Lung (tissue), 12 donors: Measurements from ENCODE around the gene DAGLA. TPM values are rescaled to one million over a fixed set of nuclear protein-coding genes. Genes with fewer than 3 reads are reported as not detected.

Experiments
- ATAC-seq: fragments of 200-7000 bp; cut with Tn5 transposase; one replicate; pipeline ENCODE4 v1.9.1; 2020; ENCODE audit warnings: moderate number of reproducible peaks; ENCODE audit not compliant: insufficient read depth, low FRiP score
- DNase-seq, 3 donors: peaks; one replicate each; pipeline ENCODE4 v3.0.0-alpha.2; 2013 to 2017
- H3K27ac ChIP-seq, 2 donors: one replicate each; pipeline ENCODE4 v1.5.1; 2013; ENCODE audit warnings: mild to moderate bottlenecking in 2 of 2, moderate library complexity in 2 of 2, control low read depth in 1 of 2, inconsistent platforms in 1 of 2, low read depth in 1 of 2, low read length in 1 of 2
- H3K27me3 ChIP-seq, 3 donors: one replicate each; pipeline ENCODE4 v1.5.1; 2013; ENCODE audit warnings: low read length in 2 of 3; ENCODE audit not compliant: control insufficient read depth in 3 of 3, insufficient read depth in 3 of 3
- H3K36me3 ChIP-seq, 4 donors: one replicate each; pipeline ENCODE4 v1.5.1; 2013; ENCODE audit warnings: low read length in 4 of 4, mild to moderate bottlenecking in 1 of 4, moderate library complexity in 1 of 4; ENCODE audit not compliant: control insufficient read depth in 4 of 4, insufficient read depth in 4 of 4
- H3K4me1 ChIP-seq, 5 donors: one replicate each; pipeline ENCODE4 v1.5.1; 2013; ENCODE audit warnings: low read length in 5 of 5, mild to moderate bottlenecking in 2 of 5, moderate library complexity in 1 of 5; ENCODE audit not compliant: control insufficient read depth in 5 of 5, insufficient read depth in 5 of 5
- H3K4me3 ChIP-seq: one replicate; pipeline ENCODE4 v1.5.1; 2013; ENCODE audit warnings: mild to moderate bottlenecking, control low read depth, moderate library complexity
- H3K9ac ChIP-seq, 2 donors: one replicate each; pipeline ENCODE4 v1.5.1; 2013; ENCODE audit warnings: low read length in 2 of 2, control low read depth in 1 of 2; ENCODE audit not compliant: insufficient read depth in 1 of 2
- H3K9me3 ChIP-seq, 4 donors: one replicate each; pipeline ENCODE4 v1.5.1; 2013; ENCODE audit warnings: low read length in 3 of 4, mild to moderate bottlenecking in 1 of 4, moderate library complexity in 1 of 4; ENCODE audit not compliant: control insufficient read depth in 4 of 4, insufficient read depth in 3 of 4
- CTCF ChIP-seq: IDR thresholded peaks from 2 replicates; pipeline ENCODE4 v1.5.1; 2012; ENCODE audit warnings: mild to moderate bottlenecking; ENCODE audit errors: control extremely low read depth, extremely low read depth
- WGBS, 2 donors: extraction: QIAGEN DNeasy Blood & Tissue Kit; methylation state at CpG; one replicate each; pipeline ENCODE4 v1.1.7; 2013; 5-methylcytosine and 5-hydroxymethylcytosine counted together
- polyA plus RNA-seq, 2 donors: library from polyadenylated mRNA; stranded (reverse); fragments of 200-250 nt; gene quantifications; one replicate each; pipeline ENCODE4 v1.2.1, GENCODE V29; 2013
- total RNA-seq, 2 donors: library from RNA; depleted of rRNA in 1 of 2; stranded (reverse); fragments of >200 nt in 1 of 2; gene quantifications; one replicate each; pipeline ENCODE4 v1.2.1, GENCODE V29; 2014 to 2021
- donor health status: control.
- donor health status: control.
- donor health status: Bipolar disorder and iron deficiency.
- donor health status: healthy.
- donor health status: DM: yes; HTN: yes; CAD: no.

Gene DAGLA
- total and polyA plus RNA-seq, 4 donors = 1.5 to 7.5 (median 2.9) TPM

- 96 to 97% methylated on average over 20 of the region's 20 CpGs for WGBS, 2 donors
- ATAC-seq = no peak
These were observed 40.4 kb downstream of the DAGLA start for GRCh38 chr11:61720597-61720996.

GRCh38 chr11:61724437-61724836 lies 44.2 kb downstream of the DAGLA start:
- 92 to 98% methylated on average over 9 of the region's 9 CpGs for WGBS, 2 donors
- no peak for TF ChIP-seq CTCF
- no peak for DNase-seq
- H3K27ac ChIP-seq = no peak overlapping the region
- H3K9me3 ChIP-seq = no peaks in the 10 kb centered on the region
- H3K9ac ChIP-seq = no peak overlapping the region
- H3K27me3 ChIP-seq = no peaks in the 10 kb centered on the region
- no peak overlapping the region for H3K4me3 ChIP-seq
- ATAC-seq = no peak
- H3K4me1 ChIP-seq = peaks cover 0 to 3% (median 0%) of the 10 kb centered on the region in 5 donors
- peaks cover 0 to 9% (median 3%) of the 10 kb centered on the region in 4 donors for H3K36me3 ChIP-seq

More at GRCh38 chr11:61720597-61720996, 40.4 kb downstream of the DAGLA start:
- TF ChIP-seq CTCF = no peak
- no peak for DNase-seq
- Histone ChIP-seq H3K4me3 (no peak overlapping the region), H3K27ac (no peak overlapping the region), H3K27me3 (no peaks in the 10 kb centered on the region), H3K9ac (no peak overlapping the region), H3K4me1 (peaks cover 0 to 17% (median 8%) of the 10 kb centered on the region in 5 donors), H3K36me3 (peaks cover 0 to 6% (median 2%) of the 10 kb centered on the region in 4 donors), H3K9me3 (no peaks in the 10 kb centered on the region)

GRCh38 chr11:61725781-61726231 lies 45.6 kb downstream of the DAGLA start:
- WGBS, 2 donors = 82 to 91% methylated on average over 12 of the region's 12 CpGs
- H3K36me3 ChIP-seq = peaks cover 0 to 9% (median 3%) of the 10 kb centered on the region in 4 donors
- H3K27me3 ChIP-seq = no peaks in the 10 kb centered on the region
- no peak for ATAC-seq
- H3K4me1 ChIP-seq = no peaks in the 10 kb centered on the region
- H3K27ac ChIP-seq = no peak overlapping the region
- no peak for TF ChIP-seq CTCF
- no peak overlapping the region for H3K4me3 ChIP-seq
- DNase-seq = peak in 1 of 3 donors; percentile 30
- H3K9ac ChIP-seq = no peak overlapping the region
- H3K9me3 ChIP-seq = no peaks in the 10 kb centered on the region

- no peaks in the 10 kb centered on the region for H3K9me3 ChIP-seq
- no peaks in the 10 kb centered on the region for H3K27me3 ChIP-seq
- no peak overlapping the region for H3K27ac ChIP-seq
- H3K4me3 ChIP-seq = no peak overlapping the region
- TF ChIP-seq CTCF = no peak
- no peak overlapping the region for H3K9ac ChIP-seq
- 87 to 90% methylated on average over 13 of the region's 13 CpGs for WGBS, 2 donors
- DNase-seq = no peak
- no peaks in the 10 kb centered on the region for H3K4me1 ChIP-seq
- H3K36me3 ChIP-seq = peaks cover 0 to 9% (median 3%) of the 10 kb centered on the region in 4 donors
- no peak for ATAC-seq
These were observed 46.6 kb downstream of the DAGLA start for GRCh38 chr11:61726775-61727174.
